Activated CD4-positive, alpha-beta T cell treated with anti-CD3 and anti-CD28 coated beads for 36 hours (primary cell): ENCODE data around the gene CD80. TPM values are rescaled to one million over a fixed set of nuclear protein-coding genes. Genes with fewer than 3 reads are reported as not detected.

Experiments
- ATAC-seq: fragments of 200-7000 bp; cut with Tn5 transposase; one replicate; pipeline ENCODE4 v1.10.0; 2021; ENCODE audit warnings: mild to moderate bottlenecking, moderate library complexity
- CTCF ChIA-PET: fragments of 350-600 bp; sonication (Branson Sonifier 250); formaldehyde crosslinking; loops from one replicate; lab custom pipeline; 2021; ENCODE audit warnings: antibody characterized with exemption; lab: Charles Lee
- POLR2A ChIA-PET: fragments of 350-600 bp; sonication (Branson Sonifier 250); formaldehyde crosslinking; loops from one replicate; lab custom pipeline; 2021; ENCODE audit warnings: antibody characterized with exemption, inconsistent platforms; lab: Charles Lee
- DNase-seq: peaks from one replicate; pipeline ENCODE4 v3.0.0-alpha.2; 2020
- H3K27ac Mint-ChIP-seq: one replicate; pipeline ENCODE4 v1.8.0; 2021; ENCODE audit warnings: mixed read lengths
- H3K27me3 Mint-ChIP-seq: one replicate; pipeline ENCODE4 v1.8.0; 2021; ENCODE audit warnings: mixed read lengths
- H3K36me3 Mint-ChIP-seq: one replicate; pipeline ENCODE4 v1.8.0; 2021; ENCODE audit warnings: low read depth, mixed read lengths
- H3K4me1 Mint-ChIP-seq: one replicate; pipeline ENCODE4 v1.8.0; 2021; ENCODE audit warnings: mixed read lengths
- H3K4me3 Mint-ChIP-seq: one replicate; pipeline ENCODE4 v1.8.0; 2021; ENCODE audit warnings: mild to moderate bottlenecking, moderate library complexity, mixed read lengths
- H3K9me3 Mint-ChIP-seq: one replicate; pipeline ENCODE4 v1.8.0; 2021; ENCODE audit warnings: low read depth, mixed read lengths
- intact Hi-C, 2 experiments: fragments of 100-400 bp; cut with DNase I in 1 of 2; cut with micrococcal nuclease in 1 of 2; formaldehyde crosslinking; loops; one replicate each; pipeline versions ENCODE4 v1.14.2 to v1.15.1; 2022 to 2024; cut with DNase I, micrococcal nuclease
- total RNA-seq, 2 experiments: library from RNA; stranded (reverse); gene quantifications; one replicate each; pipeline ENCODE4 v1.2.3, GENCODE V29; 2021

CD80 gene
- total RNA-seq, 2 experiments from 2014 or later, result 0.74 to 1.2 TPM

GRCh38 chr3:119494597-119494996 lies 64.8 kb downstream of the CD80 start:
- ChIA-PET POLR2A (interaction anchor here (0.7 kb wide), 1 partner anchor 41 kb away, joined by 3 read pairs; no protein-coding TSS in a partner anchor), CTCF (interaction anchor here (0.6 kb wide), 1 partner anchor 253 kb away, joined by 4 read pairs; no protein-coding TSS in a partner anchor)
- H3K9me3 Mint-ChIP-seq, result no peaks in the 10 kb centered on the region
- H3K4me3 Mint-ChIP-seq, result no peak overlapping the region
- intact Hi-C loops, result loop anchor here in 1 of 2 experiments (10.0 kb wide), 1 partner anchor 200 kb away; the partner anchor contains the start of gene ARHGAP31
- peaks cover 17% of the 10 kb centered on the region for H3K36me3 Mint-ChIP-seq
- DNase-seq, result no peak
- no peaks in the 10 kb centered on the region for H3K27me3 Mint-ChIP-seq
- no peak for ATAC-seq
- no peak overlapping the region for H3K27ac Mint-ChIP-seq
- H3K4me1 Mint-ChIP-seq, result peaks cover 30% of the 10 kb centered on the region

GRCh38 chr3:119492810-119493209 lies 66.6 kb downstream of the CD80 start:
- CTCF ChIA-PET, result no interaction called here
- H3K9me3 Mint-ChIP-seq, result no peaks in the 10 kb centered on the region
- POLR2A ChIA-PET, result no interaction called here
- no peak overlapping the region for H3K4me3 Mint-ChIP-seq
- H3K27ac Mint-ChIP-seq, result no peak overlapping the region
- DNase-seq (no peak), ATAC-seq (no peak)
- intact Hi-C loops, result loop anchor here in 1 of 2 experiments (10.0 kb wide), 1 partner anchor 198 kb away; the partner anchor contains the start of gene ARHGAP31
- peaks cover 17% of the 10 kb centered on the region for H3K36me3 Mint-ChIP-seq
- H3K4me1 Mint-ChIP-seq, result peaks cover 28% of the 10 kb centered on the region
- H3K27me3 Mint-ChIP-seq, result no peaks in the 10 kb centered on the region

GRCh38 chr3:119492128-119492527 lies 67.3 kb downstream of the CD80 start:
- Mint-ChIP-seq H3K36me3 (peaks cover 17% of the 10 kb centered on the region), H3K4me1 (peaks cover 23% of the 10 kb centered on the region), H3K9me3 (no peaks in the 10 kb centered on the region), H3K27me3 (no peaks in the 10 kb centered on the region), H3K27ac (no peak overlapping the region), H3K4me3 (no peak overlapping the region)
- CTCF ChIA-PET, result no interaction called here
- intact Hi-C loops, result loop anchor here in 1 of 2 experiments (10.0 kb wide), 1 partner anchor 197 kb away; the partner anchor contains the start of gene ARHGAP31
- POLR2A ChIA-PET, result interaction anchor here (0.6 kb wide), 1 partner anchor 139 kb away, joined by 4 read pairs; no protein-coding TSS in a partner anchor
- DNase-seq, result no peak
- no peak for ATAC-seq

GRCh38 chr3:119490153-119490552 lies 69.3 kb downstream of the CD80 start:
- ChIA-PET CTCF (interaction anchor here (1.0 to 1.5 kb wide), 2 partner anchors 10 to 20 kb away, joined by 3 to 7 read pairs; no protein-coding TSS in a partner anchor), POLR2A (no interaction called here)
- no peak overlapping the region for H3K4me3 Mint-ChIP-seq
- H3K9me3 Mint-ChIP-seq, result no peaks in the 10 kb centered on the region
- peaks cover 33% of the 10 kb centered on the region for H3K36me3 Mint-ChIP-seq
- intact Hi-C loops, result loop anchor here in 1 of 2 experiments (10.0 kb wide), 1 partner anchor 195 kb away; the partner anchor contains the start of gene ARHGAP31
- peaks cover 17% of the 10 kb centered on the region for H3K4me1 Mint-ChIP-seq
- H3K27ac Mint-ChIP-seq, result no peak overlapping the region
- ATAC-seq (no peak), DNase-seq (no peak)
- H3K27me3 Mint-ChIP-seq, result no peaks in the 10 kb centered on the region

GRCh38 chr3:119485563-119485962 lies 73.9 kb downstream of the CD80 start:
- intact Hi-C loops, result no loop called here
- H3K27me3 Mint-ChIP-seq, result no peaks in the 10 kb centered on the region
- no peak overlapping the region for H3K27ac Mint-ChIP-seq
- no peak overlapping the region for H3K4me3 Mint-ChIP-seq
- POLR2A ChIA-PET, result no interaction called here
- H3K9me3 Mint-ChIP-seq, result no peaks in the 10 kb centered on the region
- DNase-seq, result no peak
- no peak for ATAC-seq
- H3K4me1 Mint-ChIP-seq, result no peaks in the 10 kb centered on the region
- H3K36me3 Mint-ChIP-seq, result peaks cover 28% of the 10 kb centered on the region
- CTCF ChIA-PET, result interaction anchor here (1.0 to 1.4 kb wide), 2 partner anchors 14 kb away, joined by 3 read pairs; no protein-coding TSS in a partner anchor

GRCh38 chr3:119483101-119483500 lies 76.3 kb downstream of the CD80 start:
- ChIA-PET CTCF (interaction anchor here (0.9 to 1.3 kb wide), 2 partner anchors 15 to 259 kb away, joined by 3 read pairs; partner anchors contain the start of gene TIMMDC1), POLR2A (no interaction called here)
- intact Hi-C loops, result no loop called here
- no peaks in the 10 kb centered on the region for H3K9me3 Mint-ChIP-seq
- H3K4me3 Mint-ChIP-seq, result no peak overlapping the region
- H3K27ac Mint-ChIP-seq, result no peak overlapping the region
- H3K27me3 Mint-ChIP-seq, result no peaks in the 10 kb centered on the region
- DNase-seq (no peak), ATAC-seq (no peak)
- no peaks in the 10 kb centered on the region for H3K4me1 Mint-ChIP-seq
- peaks cover 33% of the 10 kb centered on the region for H3K36me3 Mint-ChIP-seq

GRCh38 chr3:119481079-119481478 lies 78.3 kb downstream of the CD80 start:
- DNase-seq (no peak), ATAC-seq (no peak)
- intact Hi-C loops, result no loop called here
- Mint-ChIP-seq H3K27ac (no peak overlapping the region), H3K9me3 (no peaks in the 10 kb centered on the region), H3K36me3 (peaks cover 26% of the 10 kb centered on the region), H3K4me3 (no peak overlapping the region), H3K27me3 (no peaks in the 10 kb centered on the region), H3K4me1 (no peaks in the 10 kb centered on the region)
- ChIA-PET POLR2A (no interaction called here), CTCF (no interaction called here)

Other genes with a start within 250 kb of the CD80 start
- gene TMEM39A, start 96.0 kb downstream of the CD80 start, total RNA-seq, result 10 to 100 TPM; 24.5 to 30.5 TPM
- gene POGLUT1, start 90.7 kb downstream of the CD80 start, total RNA-seq, result 10 to 100 TPM; 11.4 to 12.3 TPM
- 10 to 100 TPM; 82.3 to 96.0 TPM for gene TIMMDC1, start 61.1 kb downstream of the CD80 start, total RNA-seq
- 1 to 10 TPM; 2.5 to 3.5 TPM for gene ADPRH, start 19.9 kb upstream of the CD80 start, total RNA-seq
- gene PLA1A, start 38.3 kb upstream of the CD80 start, total RNA-seq, result not detected
- gene POPDC2, start 101.0 kb upstream of the CD80 start, total RNA-seq, result 1 to 10 TPM; 1.4 to 1.7 TPM
- gene COX17, start 117.8 kb upstream of the CD80 start, total RNA-seq, result 10 to 100 TPM; 69.5 to 82.8 TPM
- gene CFAP91, start 143.4 kb upstream of the CD80 start, total RNA-seq, result under 1 TPM; 0.25 to 0.67 TPM
- gene NR1I2, start 222.5 kb upstream of the CD80 start, total RNA-seq, result under 1 TPM; 0.27 to 0.40 TPM